Fibroblast of skin of scalp (primary cell): ENCODE measurements around the gene TNXB.
"Not testable (repeated sequence)": the region's sequence is repeated elsewhere in the genome, so short reads cannot be mapped to it uniquely, and the experiment has no call there.

Experiments
- DNase-seq: peaks from one replicate; pipeline ENCODE4 v3.0.0-alpha.2; 2013

Gene TNXB

GRCh38 chr6:32112431-32112980 is 3.4 kb upstream of the TNXB start:
- DNase-seq: peak; percentile 40

GRCh38 chr6:32111424-32112066 is 2.4 kb upstream of the TNXB start:
- DNase-seq: no peak

- no peak for DNase-seq
Measured at GRCh38 chr6:32110632-32111031, 1.5 kb upstream of the TNXB start.

GRCh38 chr6:32109765-32110160 is 625 bp upstream of the TNXB start:
- DNase-seq: no peak

GRCh38 chr6:32108727-32109113 is 418 bp downstream of the TNXB start:
- no peak for DNase-seq

GRCh38 chr6:32108094-32108627 is 977 bp downstream of the TNXB start:
- peak; percentile 65 for DNase-seq

GRCh38 chr6:32107406-32107805 is 1.7 kb downstream of the TNXB start:
- DNase-seq: peak; percentile 80

- DNase-seq: no peak
Measured at GRCh38 chr6:32105433-32105832, 3.7 kb downstream of the TNXB start.

GRCh38 chr6:32102255-32102654 is 6.9 kb downstream of the TNXB start:
- DNase-seq: no peak

GRCh38 chr6:32100251-32100650 is 8.9 kb downstream of the TNXB start:
- DNase-seq: not testable (repeated sequence)

GRCh38 chr6:32097364-32097763 is 11.8 kb downstream of the TNXB start:
- no peak for DNase-seq

GRCh38 chr6:32096394-32097258 is 12.5 kb downstream of the TNXB start:
- DNase-seq: no peak

- no peak for DNase-seq
Measured at GRCh38 chr6:32096087-32096393, 13.1 kb downstream of the TNXB start.

- no peak for DNase-seq
Measured at GRCh38 chr6:32095338-32096086, 13.6 kb downstream of the TNXB start.

GRCh38 chr6:32092760-32093497 is 16.2 kb downstream of the TNXB start:
- peak; percentile 84 for DNase-seq

GRCh38 chr6:32089082-32089828 is 19.9 kb downstream of the TNXB start:
- no peak for DNase-seq

- DNase-seq: no peak
Measured at GRCh38 chr6:32088487-32089049, 20.6 kb downstream of the TNXB start.

- peak; percentile 81 for DNase-seq
Measured at GRCh38 chr6:32087574-32088486, 21.3 kb downstream of the TNXB start.

GRCh38 chr6:32086661-32087573 is 22.2 kb downstream of the TNXB start:
- peak; percentile 69 for DNase-seq
